GM12878 (cell line): Measurements from ENCODE around the gene ITM2C.

Source experiments
- CREM ChIP-seq: IDR thresholded peaks from 2 replicates; pipeline ENCODE4 v1.6.1; 2014; ENCODE audit warnings: antibody characterized with exemption, low read depth
- FOXM1 ChIP-seq: IDR thresholded peaks from 2 replicates; pipeline ENCODE4 v1.6.1; 2012; ENCODE audit warnings: low read depth, mild to moderate bottlenecking, inconsistent platforms, low read length, moderate library complexity
- JUNB ChIP-seq: IDR thresholded peaks from 2 replicates; pipeline ENCODE4 v1.6.1; 2016; ENCODE audit warnings: antibody characterized with exemption, mild to moderate bottlenecking
- POLR2A ChIP-seq: IDR thresholded peaks from 2 replicates; pipeline ENCODE4 v1.6.1; 2011; ENCODE audit warnings: low read depth, mild to moderate bottlenecking, low read length
- SREBF2 ChIP-seq: IDR thresholded peaks from 2 replicates; pipeline ENCODE4 v1.6.1; 2012; ENCODE audit warnings: mild to moderate bottlenecking, low read length
- TF ChIP-seq, protein P1 (sequence below): IDR thresholded peaks from 2 replicates; pipeline ENCODE4 v1.6.1; 2012; ENCODE audit warnings: mild to moderate bottlenecking, low read depth, low read length
- TF ChIP-seq, protein P2 (sequence below): fragments of 450-650 bp; IDR thresholded peaks from 2 replicates; pipeline ENCODE4 v1.6.1; 2016; ENCODE audit warnings: mild to moderate bottlenecking, moderate library complexity, borderline replicate concordance
- TF ChIP-seq, protein P3 (sequence below), 3 experiments: IDR thresholded peaks in 2 of 3; conservative IDR thresholded peaks in 1 of 3; 2 replicates each; pipeline ENCODE4 v1.5.1; 2011; ENCODE audit warnings: low read depth in 3 of 3, low read length in 3 of 3, mild to moderate bottlenecking in 3 of 3, control low read depth in 2 of 3, moderate library complexity in 2 of 3, inconsistent platforms in 1 of 3, mixed read lengths in 1 of 3; ENCODE audit not compliant: control insufficient read depth in 2 of 3, insufficient read depth in 1 of 3; ENCODE audit errors: extremely low read depth in 1 of 3

DNA sequence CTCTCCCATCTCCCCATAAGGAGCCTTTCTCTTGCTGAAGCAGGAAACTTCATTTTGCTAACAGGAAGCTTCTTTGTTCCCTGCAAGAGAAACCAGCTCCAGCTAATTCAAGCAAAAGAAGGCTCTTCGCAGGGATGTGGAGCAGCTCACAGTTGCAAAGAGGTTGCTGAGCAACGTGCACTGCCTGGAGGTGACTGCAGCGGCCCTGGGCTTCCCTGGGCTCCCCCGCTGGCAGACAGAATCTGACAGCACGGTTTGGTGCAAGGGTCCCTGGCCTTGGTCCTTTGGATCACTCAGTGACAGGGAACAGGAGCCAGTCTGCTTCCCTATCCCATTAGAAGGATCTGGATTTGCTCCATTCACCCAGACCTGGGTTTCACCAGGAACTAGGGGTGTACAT is 34.5 kb downstream of the ITM2C start:
- TF ChIP-seq, protein P1, sequence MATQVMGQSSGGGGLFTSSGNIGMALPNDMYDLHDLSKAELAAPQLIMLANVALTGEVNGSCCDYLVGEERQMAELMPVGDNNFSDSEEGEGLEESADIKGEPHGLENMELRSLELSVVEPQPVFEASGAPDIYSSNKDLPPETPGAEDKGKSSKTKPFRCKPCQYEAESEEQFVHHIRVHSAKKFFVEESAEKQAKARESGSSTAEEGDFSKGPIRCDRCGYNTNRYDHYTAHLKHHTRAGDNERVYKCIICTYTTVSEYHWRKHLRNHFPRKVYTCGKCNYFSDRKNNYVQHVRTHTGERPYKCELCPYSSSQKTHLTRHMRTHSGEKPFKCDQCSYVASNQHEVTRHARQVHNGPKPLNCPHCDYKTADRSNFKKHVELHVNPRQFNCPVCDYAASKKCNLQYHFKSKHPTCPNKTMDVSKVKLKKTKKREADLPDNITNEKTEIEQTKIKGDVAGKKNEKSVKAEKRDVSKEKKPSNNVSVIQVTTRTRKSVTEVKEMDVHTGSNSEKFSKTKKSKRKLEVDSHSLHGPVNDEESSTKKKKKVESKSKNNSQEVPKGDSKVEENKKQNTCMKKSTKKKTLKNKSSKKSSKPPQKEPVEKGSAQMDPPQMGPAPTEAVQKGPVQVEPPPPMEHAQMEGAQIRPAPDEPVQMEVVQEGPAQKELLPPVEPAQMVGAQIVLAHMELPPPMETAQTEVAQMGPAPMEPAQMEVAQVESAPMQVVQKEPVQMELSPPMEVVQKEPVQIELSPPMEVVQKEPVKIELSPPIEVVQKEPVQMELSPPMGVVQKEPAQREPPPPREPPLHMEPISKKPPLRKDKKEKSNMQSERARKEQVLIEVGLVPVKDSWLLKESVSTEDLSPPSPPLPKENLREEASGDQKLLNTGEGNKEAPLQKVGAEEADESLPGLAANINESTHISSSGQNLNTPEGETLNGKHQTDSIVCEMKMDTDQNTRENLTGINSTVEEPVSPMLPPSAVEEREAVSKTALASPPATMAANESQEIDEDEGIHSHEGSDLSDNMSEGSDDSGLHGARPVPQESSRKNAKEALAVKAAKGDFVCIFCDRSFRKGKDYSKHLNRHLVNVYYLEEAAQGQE = no peak
- TF ChIP-seq SREBF2 (no peak), JUNB (no peak), CREM (no peak), FOXM1 (no peak), POLR2A (no peak)
- TF ChIP-seq, protein P2, sequence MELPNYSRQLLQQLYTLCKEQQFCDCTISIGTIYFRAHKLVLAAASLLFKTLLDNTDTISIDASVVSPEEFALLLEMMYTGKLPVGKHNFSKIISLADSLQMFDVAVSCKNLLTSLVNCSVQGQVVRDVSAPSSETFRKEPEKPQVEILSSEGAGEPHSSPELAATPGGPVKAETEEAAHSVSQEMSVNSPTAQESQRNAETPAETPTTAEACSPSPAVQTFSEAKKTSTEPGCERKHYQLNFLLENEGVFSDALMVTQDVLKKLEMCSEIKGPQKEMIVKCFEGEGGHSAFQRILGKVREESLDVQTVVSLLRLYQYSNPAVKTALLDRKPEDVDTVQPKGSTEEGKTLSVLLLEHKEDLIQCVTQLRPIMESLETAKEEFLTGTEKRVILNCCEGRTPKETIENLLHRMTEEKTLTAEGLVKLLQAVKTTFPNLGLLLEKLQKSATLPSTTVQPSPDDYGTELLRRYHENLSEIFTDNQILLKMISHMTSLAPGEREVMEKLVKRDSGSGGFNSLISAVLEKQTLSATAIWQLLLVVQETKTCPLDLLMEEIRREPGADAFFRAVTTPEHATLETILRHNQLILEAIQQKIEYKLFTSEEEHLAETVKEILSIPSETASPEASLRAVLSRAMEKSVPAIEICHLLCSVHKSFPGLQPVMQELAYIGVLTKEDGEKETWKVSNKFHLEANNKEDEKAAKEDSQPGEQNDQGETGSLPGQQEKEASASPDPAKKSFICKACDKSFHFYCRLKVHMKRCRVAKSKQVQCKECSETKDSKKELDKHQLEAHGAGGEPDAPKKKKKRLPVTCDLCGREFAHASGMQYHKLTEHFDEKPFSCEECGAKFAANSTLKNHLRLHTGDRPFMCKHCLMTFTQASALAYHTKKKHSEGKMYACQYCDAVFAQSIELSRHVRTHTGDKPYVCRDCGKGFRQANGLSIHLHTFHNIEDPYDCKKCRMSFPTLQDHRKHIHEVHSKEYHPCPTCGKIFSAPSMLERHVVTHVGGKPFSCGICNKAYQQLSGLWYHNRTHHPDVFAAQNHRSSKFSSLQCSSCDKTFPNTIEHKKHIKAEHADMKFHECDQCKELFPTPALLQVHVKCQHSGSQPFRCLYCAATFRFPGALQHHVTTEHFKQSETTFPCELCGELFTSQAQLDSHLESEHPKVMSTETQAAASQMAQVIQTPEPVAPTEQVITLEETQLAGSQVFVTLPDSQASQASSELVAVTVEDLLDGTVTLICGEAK = no peak
- TF ChIP-seq, protein P3, sequence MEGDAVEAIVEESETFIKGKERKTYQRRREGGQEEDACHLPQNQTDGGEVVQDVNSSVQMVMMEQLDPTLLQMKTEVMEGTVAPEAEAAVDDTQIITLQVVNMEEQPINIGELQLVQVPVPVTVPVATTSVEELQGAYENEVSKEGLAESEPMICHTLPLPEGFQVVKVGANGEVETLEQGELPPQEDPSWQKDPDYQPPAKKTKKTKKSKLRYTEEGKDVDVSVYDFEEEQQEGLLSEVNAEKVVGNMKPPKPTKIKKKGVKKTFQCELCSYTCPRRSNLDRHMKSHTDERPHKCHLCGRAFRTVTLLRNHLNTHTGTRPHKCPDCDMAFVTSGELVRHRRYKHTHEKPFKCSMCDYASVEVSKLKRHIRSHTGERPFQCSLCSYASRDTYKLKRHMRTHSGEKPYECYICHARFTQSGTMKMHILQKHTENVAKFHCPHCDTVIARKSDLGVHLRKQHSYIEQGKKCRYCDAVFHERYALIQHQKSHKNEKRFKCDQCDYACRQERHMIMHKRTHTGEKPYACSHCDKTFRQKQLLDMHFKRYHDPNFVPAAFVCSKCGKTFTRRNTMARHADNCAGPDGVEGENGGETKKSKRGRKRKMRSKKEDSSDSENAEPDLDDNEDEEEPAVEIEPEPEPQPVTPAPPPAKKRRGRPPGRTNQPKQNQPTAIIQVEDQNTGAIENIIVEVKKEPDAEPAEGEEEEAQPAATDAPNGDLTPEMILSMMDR (IDR thresholded peaks at IDR 0.05 in 2 of 3, conservative IDR thresholded peaks at IDR 0.05 in 1 of 3; ENCODE audit: control insufficient read depth in 2 of 3, extremely low read depth in 1 of 3, insufficient read depth in 1 of 3, low read depth in 3 of 3, low read length in 3 of 3) = no peak
